GM10248 (cell line): ENCODE results near the gene ALAS1.

Experiments
- CTCF ChIA-PET: fragments of 300-600 bp; sonication (Branson Sonifier 250); formaldehyde crosslinking; extraction: SDS; loops from one replicate; lab custom pipeline; 2021; ENCODE audit warnings: antibody characterized with exemption; lab: Yijun Ruan, JAX
- POLR2A ChIA-PET: fragments of 350-650 bp; sonication (Branson Sonifier 250); formaldehyde crosslinking; extraction: SDS; loops from one replicate; lab custom pipeline; 2020; ENCODE audit warnings: antibody characterized with exemption; lab: Yijun Ruan, JAX
- DNase-seq: peaks from one replicate; pipeline ENCODE4 v3.0.0; 2012; ENCODE audit errors: extremely low spot score
- CTCF ChIP-seq: IDR thresholded peaks from 2 replicates; pipeline ENCODE4 v1.5.1; 2012; ENCODE audit warnings: mild to moderate bottlenecking, low read depth; ENCODE audit errors: extremely low read depth, missing control alignments, control extremely low read depth

Gene ALAS1

DNA sequence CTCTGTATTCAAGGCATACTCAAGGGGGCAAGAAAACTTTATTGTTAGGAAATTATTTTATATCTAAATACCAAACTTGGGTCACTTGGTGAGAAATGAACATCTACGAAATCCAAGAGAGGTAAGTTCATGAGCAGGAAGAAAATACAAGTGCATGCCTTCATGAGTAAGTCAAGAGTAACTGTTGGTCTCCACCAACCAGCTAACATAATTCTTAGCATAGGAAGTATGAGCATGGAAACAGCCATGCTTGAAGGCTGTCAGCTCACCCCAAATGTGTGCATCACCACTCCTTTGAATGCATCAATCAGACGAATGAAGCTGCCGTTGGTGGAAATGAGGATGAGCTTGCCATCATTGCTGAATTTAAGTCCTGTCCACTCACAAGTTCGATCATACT lies 61.5 kb downstream of the ALAS1 start:
- CTCF ChIA-PET: interaction anchor here (0.8 to 4.3 kb wide), 10 partner anchors 9 to 83 kb away, joined by 3 to 17 read pairs (median 4); partner anchors contain the start of genes TLR9 and WDR82
- no peak for TF ChIP-seq CTCF
- POLR2A ChIA-PET: interaction anchor here (0.9 kb wide), 1 partner anchor 40 kb away, joined by 3 read pairs; no protein-coding TSS in a partner anchor
- DNase-seq: no peak

DNA sequence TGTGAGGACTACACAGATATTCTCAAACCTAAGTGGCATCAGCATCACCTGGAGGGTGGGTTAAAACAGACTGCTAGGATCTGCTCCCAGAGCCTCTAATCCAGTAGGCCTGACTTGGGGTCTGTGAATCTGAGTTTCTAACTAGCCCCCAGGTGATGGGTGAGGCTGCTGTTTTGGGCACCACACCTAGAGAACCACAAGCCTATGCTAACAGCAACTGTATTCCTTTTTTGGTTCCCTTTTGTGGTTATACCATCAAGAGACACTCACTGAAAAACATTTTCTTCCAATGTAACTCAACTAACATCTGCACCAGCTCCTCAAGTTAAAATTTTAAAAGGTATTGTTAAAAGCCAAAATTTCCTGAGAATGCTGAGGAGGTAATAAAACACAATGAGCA lies 64.5 kb downstream of the ALAS1 start:
- no peak for DNase-seq
- CTCF ChIA-PET: interaction anchor here (1.0 kb wide), 1 partner anchor 17 kb away, joined by 3 read pairs; no protein-coding TSS in a partner anchor
- POLR2A ChIA-PET: interaction anchor here (1.2 kb wide), 1 partner anchor 9 kb away, joined by 3 read pairs; no protein-coding TSS in a partner anchor
- TF ChIP-seq CTCF: no peak
